HepG2 (cell line): ENCODE results near the gene SHISA7. TPM values are rescaled to one million over a fixed set of nuclear protein-coding genes. Genes with fewer than 3 reads are reported as not detected.
A peak's percentile ranks its signal among the peaks of the same experiment; 100 is the strongest.

Experiments used
- HDAC1 ChIP-seq: sonication (generic); formaldehyde crosslinking; IDR thresholded peaks from 2 replicates; pipeline ENCODE4 v1.5.1; 2020; ENCODE audit warnings: mild to moderate bottlenecking, missing genetic modification reagents
- HDAC2 ChIP-seq: sonication (generic); formaldehyde crosslinking; IDR thresholded peaks from 2 replicates; pipeline ENCODE4 v1.4.0; 2020; ENCODE audit warnings: missing genetic modification reagents
- KDM4B ChIP-seq: sonication (generic); formaldehyde crosslinking; IDR thresholded peaks from 2 replicates; pipeline ENCODE4 v1.4.0; 2020; ENCODE audit warnings: missing genetic modification reagents
- KLF15 ChIP-seq: sonication (generic); formaldehyde crosslinking; IDR thresholded peaks from 2 replicates; pipeline ENCODE4 v1.8.1; 2023; ENCODE audit warnings: borderline replicate concordance, mild to moderate bottlenecking, inconsistent platforms, missing genetic modification reagents, mixed read lengths
- PCBP1 ChIP-seq: fragments of 200-400 bp; formaldehyde crosslinking; IDR thresholded peaks from 2 replicates; pipeline ENCODE4 v1.6.1; 2017; ENCODE audit warnings: mild to moderate bottlenecking, low read depth, low read length, borderline replicate concordance
- PPARG ChIP-seq: conservative IDR thresholded peaks from 2 replicates; pipeline ENCODE4 v1.6.1; 2016; ENCODE audit warnings: missing biosample characterization, missing genetic modification reagents
- RFXAP ChIP-seq: sonication (generic); formaldehyde crosslinking; IDR thresholded peaks from 2 replicates; pipeline ENCODE4 v1.4.0; 2020; ENCODE audit warnings: missing genetic modification reagents, borderline replicate concordance
- SMAD3 ChIP-seq: sonication (generic); formaldehyde crosslinking; IDR thresholded peaks from 2 replicates; pipeline ENCODE4 v1.4.0; 2020; ENCODE audit warnings: missing genetic modification reagents
- ZBTB8A ChIP-seq: sonication (generic); formaldehyde crosslinking; IDR thresholded peaks from 2 replicates; pipeline ENCODE4 v1.4.0; 2020; ENCODE audit warnings: mild to moderate bottlenecking, low read depth, missing genetic modification reagents, borderline replicate concordance
- ZFP36L1 ChIP-seq: sonication (generic); formaldehyde crosslinking; IDR thresholded peaks from 2 replicates; pipeline ENCODE4 v1.8.0; 2022; ENCODE audit warnings: mild to moderate bottlenecking, missing genetic modification reagents, moderate library complexity
- ZMYM2 ChIP-seq: sonication (generic); formaldehyde crosslinking; IDR thresholded peaks from 2 replicates; pipeline ENCODE4 v1.8.0; 2022; ENCODE audit warnings: mild to moderate bottlenecking, missing genetic modification reagents
- ZSCAN30 ChIP-seq: sonication (generic); formaldehyde crosslinking; IDR thresholded peaks from 2 replicates; pipeline ENCODE4 v1.5.0; 2020; ENCODE audit warnings: mild to moderate bottlenecking, missing genetic modification reagents
- polyA plus RNA-seq, 8 experiments: library from polyadenylated mRNA; depleted of rRNA in 3 of 8; stranded (reverse) in 7 of 8; unstranded in 1 of 8; fragments of >200 nt; fragmentation: Illumina TruSeq in 4 of 8; extraction: Trizol in 4 of 8; gene quantifications; 2 replicates each; pipeline versions ENCODE4 v1.2.1 to v1.2.3, GENCODE V29; 2011 to 2016; ENCODE audit warnings: low read depth in 4 of 8, missing spikeins in 1 of 8, mixed read lengths in 1 of 8; ENCODE audit not compliant: insufficient read depth in 1 of 8
- total RNA-seq, 5 experiments: library from RNA; depleted of rRNA; stranded (reverse); fragments of >200 nt; fragmentation: Illumina TruSeq; extraction: Trizol; gene quantifications; 2 replicates each; pipeline ENCODE4 v1.2.3, GENCODE V29; 2016; ENCODE audit warnings: low read depth in 1 of 5
- TF ChIP-seq, protein P1 (sequence below), 2 experiments: fragments of 450-650 bp in 1 of 2; sonication (generic) in 1 of 2; formaldehyde crosslinking in 1 of 2; IDR thresholded peaks; 2 replicates each; pipeline versions ENCODE4 v1.6.1 to v1.8.0; 2016 to 2022; ENCODE audit warnings: antibody characterized with exemption in 1 of 2, mild to moderate bottlenecking in 1 of 2, missing genetic modification reagents in 1 of 2
- TF ChIP-seq, protein P2 (sequence below): sonication (generic); formaldehyde crosslinking; IDR thresholded peaks from 2 replicates; pipeline ENCODE4 v1.5.0; 2020; ENCODE audit warnings: missing genetic modification reagents
- TF ChIP-seq, protein P3 (sequence below): sonication (generic); formaldehyde crosslinking; IDR thresholded peaks from 2 replicates; pipeline ENCODE4 v1.4.0; 2020; ENCODE audit warnings: missing genetic modification reagents, borderline replicate concordance

SHISA7 gene
- total and polyA plus RNA-seq, 2 of the 13 experiments (the other 11 are each of a cell fraction or from before 2014, with no cell fraction given), result not detected

DNA sequence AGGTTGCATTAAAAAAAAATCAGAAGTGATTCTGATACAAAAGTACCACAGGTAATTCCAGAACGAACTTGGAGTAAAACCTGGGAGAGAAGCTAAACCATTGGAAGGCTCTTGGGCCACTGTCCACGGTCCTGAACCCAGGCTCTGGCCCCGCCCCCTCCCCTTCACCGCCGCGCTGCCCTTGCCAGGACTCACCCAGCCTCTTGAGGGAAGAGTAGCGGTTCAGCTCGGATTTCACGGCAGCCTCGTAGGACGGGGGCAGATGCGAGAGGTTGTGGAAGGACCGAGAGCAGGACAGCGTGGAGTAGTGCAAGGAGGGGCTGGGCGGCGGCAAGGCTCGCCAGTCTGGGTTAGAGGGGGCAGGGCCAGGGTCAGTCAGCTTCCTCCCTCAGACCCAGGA is 5.7 kb downstream of the SHISA7 start (continued):
- TF ChIP-seq ZSCAN30 (CRISPR knock-in tag) (0 out of 2 replicates have a peak, but pooled peaks have one; percentile 73), PPARG (0 out of 2 replicates have a peak, but pooled peaks have one; percentile 42), HDAC1 (peak; percentile 41; the same call in 1 of the 2 replicates), ZFP36L1 (CRISPR knock-in tag) (0 out of 2 replicates have a peak, but pooled peaks have one; percentile 42), ZBTB8A (no peak), PCBP1 (no peak), KDM4B (no peak), KLF15 (CRISPR knock-in tag) (no peak), RFXAP (CRISPR knock-in tag) (0 out of 2 replicates have a peak, but pooled peaks have one; percentile 25), HDAC2 (CRISPR knock-in tag) (peak; percentile 61; the same call in 1 of the 2 replicates), SMAD3 (CRISPR knock-in tag) (peak; percentile 71; the same call in 1 of the 2 replicates), ZMYM2 (CRISPR knock-in tag) (no peak)
- TF ChIP-seq, protein P1, sequence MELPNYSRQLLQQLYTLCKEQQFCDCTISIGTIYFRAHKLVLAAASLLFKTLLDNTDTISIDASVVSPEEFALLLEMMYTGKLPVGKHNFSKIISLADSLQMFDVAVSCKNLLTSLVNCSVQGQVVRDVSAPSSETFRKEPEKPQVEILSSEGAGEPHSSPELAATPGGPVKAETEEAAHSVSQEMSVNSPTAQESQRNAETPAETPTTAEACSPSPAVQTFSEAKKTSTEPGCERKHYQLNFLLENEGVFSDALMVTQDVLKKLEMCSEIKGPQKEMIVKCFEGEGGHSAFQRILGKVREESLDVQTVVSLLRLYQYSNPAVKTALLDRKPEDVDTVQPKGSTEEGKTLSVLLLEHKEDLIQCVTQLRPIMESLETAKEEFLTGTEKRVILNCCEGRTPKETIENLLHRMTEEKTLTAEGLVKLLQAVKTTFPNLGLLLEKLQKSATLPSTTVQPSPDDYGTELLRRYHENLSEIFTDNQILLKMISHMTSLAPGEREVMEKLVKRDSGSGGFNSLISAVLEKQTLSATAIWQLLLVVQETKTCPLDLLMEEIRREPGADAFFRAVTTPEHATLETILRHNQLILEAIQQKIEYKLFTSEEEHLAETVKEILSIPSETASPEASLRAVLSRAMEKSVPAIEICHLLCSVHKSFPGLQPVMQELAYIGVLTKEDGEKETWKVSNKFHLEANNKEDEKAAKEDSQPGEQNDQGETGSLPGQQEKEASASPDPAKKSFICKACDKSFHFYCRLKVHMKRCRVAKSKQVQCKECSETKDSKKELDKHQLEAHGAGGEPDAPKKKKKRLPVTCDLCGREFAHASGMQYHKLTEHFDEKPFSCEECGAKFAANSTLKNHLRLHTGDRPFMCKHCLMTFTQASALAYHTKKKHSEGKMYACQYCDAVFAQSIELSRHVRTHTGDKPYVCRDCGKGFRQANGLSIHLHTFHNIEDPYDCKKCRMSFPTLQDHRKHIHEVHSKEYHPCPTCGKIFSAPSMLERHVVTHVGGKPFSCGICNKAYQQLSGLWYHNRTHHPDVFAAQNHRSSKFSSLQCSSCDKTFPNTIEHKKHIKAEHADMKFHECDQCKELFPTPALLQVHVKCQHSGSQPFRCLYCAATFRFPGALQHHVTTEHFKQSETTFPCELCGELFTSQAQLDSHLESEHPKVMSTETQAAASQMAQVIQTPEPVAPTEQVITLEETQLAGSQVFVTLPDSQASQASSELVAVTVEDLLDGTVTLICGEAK (IDR thresholded peaks at IDR 0.05), result no peak
- TF ChIP-seq, protein P1 (CRISPR knock-in tag; IDR thresholded peaks at IDR 0.05), result peak; percentile 32; the same call in 1 of the 2 replicates
- TF ChIP-seq, protein P2, sequence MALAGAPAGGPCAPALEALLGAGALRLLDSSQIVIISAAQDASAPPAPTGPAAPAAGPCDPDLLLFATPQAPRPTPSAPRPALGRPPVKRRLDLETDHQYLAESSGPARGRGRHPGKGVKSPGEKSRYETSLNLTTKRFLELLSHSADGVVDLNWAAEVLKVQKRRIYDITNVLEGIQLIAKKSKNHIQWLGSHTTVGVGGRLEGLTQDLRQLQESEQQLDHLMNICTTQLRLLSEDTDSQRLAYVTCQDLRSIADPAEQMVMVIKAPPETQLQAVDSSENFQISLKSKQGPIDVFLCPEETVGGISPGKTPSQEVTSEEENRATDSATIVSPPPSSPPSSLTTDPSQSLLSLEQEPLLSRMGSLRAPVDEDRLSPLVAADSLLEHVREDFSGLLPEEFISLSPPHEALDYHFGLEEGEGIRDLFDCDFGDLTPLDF, result no peak
- TF ChIP-seq, protein P3, sequence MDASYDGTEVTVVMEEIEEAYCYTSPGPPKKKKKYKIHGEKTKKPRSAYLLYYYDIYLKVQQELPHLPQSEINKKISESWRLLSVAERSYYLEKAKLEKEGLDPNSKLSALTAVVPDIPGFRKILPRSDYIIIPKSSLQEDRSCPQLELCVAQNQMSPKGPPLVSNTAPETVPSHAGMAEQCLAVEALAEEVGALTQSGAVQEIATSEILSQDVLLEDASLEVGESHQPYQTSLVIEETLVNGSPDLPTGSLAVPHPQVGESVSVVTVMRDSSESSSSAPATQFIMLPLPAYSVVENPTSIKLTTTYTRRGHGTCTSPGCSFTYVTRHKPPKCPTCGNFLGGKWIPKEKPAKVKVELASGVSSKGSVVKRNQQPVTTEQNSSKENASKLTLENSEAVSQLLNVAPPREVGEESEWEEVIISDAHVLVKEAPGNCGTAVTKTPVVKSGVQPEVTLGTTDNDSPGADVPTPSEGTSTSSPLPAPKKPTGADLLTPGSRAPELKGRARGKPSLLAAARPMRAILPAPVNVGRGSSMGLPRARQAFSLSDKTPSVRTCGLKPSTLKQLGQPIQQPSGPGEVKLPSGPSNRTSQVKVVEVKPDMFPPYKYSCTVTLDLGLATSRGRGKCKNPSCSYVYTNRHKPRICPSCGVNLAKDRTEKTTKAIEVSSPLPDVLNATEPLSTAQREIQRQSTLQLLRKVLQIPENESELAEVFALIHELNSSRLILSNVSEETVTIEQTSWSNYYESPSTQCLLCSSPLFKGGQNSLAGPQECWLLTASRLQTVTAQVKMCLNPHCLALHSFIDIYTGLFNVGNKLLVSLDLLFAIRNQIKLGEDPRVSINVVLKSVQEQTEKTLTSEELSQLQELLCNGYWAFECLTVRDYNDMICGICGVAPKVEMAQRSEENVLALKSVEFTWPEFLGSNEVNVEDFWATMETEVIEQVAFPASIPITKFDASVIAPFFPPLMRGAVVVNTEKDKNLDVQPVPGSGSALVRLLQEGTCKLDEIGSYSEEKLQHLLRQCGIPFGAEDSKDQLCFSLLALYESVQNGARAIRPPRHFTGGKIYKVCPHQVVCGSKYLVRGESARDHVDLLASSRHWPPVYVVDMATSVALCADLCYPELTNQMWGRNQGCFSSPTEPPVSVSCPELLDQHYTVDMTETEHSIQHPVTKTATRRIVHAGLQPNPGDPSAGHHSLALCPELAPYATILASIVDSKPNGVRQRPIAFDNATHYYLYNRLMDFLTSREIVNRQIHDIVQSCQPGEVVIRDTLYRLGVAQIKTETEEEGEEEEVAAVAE (CRISPR knock-in tag), result peak; percentile 84
